HG03139 (cell line): ENCODE results near the gene KISS1.

Experiments used
- ATAC-seq: cut with Tn5 transposase; IDR thresholded peaks from one replicate; pipeline ENCODE4 v1.9.1; 2021; ENCODE audit not compliant: unreplicated experiment

KISS1 gene

GRCh38 chr1:204141131-204141530 is 55.2 kb downstream of the KISS1 start:
- no peak for ATAC-seq
